Activated T-cell treated with anti-CD3 and anti-CD28 coated beads, Interleukin-2, amount 50 U/mL, for 4 hours (primary cell): ENCODE data around the gene AUTS2. TPM values are rescaled to one million over a fixed set of nuclear protein-coding genes. Genes with fewer than 3 reads are reported as not detected.

Experiments
- ATAC-seq, 2 donors: fragments of 200-7000 bp; cut with Tn5 transposase; one replicate each; pipeline ENCODE4 v1.10.0; 2021
- DNase-seq: peaks from one replicate; pipeline ENCODE4 v3.0.0-alpha.2; 2020
- H3K27me3 Mint-ChIP-seq: one replicate; pipeline ENCODE4 v1.8.0; 2021; ENCODE audit warnings: low read depth, mixed read lengths
- H3K36me3 Mint-ChIP-seq: one replicate; pipeline ENCODE4 v1.8.0; 2022; ENCODE audit warnings: mixed read lengths; ENCODE audit not compliant: insufficient read depth
- H3K4me1 Mint-ChIP-seq: one replicate; pipeline ENCODE4 v1.8.0; 2021; ENCODE audit warnings: low read depth, mixed read lengths
- H3K4me3 Mint-ChIP-seq: one replicate; pipeline ENCODE4 v1.8.0; 2021; ENCODE audit warnings: mild to moderate bottlenecking, moderate library complexity, mixed read lengths
- H3K9me3 Mint-ChIP-seq: one replicate; pipeline ENCODE4 v1.8.0; 2021; ENCODE audit warnings: mixed read lengths
- total RNA-seq, 3 donors: library from RNA; stranded (reverse); gene quantifications; one replicate each; pipeline ENCODE4 v1.2.1, GENCODE V29; 2021

The AUTS2 gene
- total RNA-seq, 3 donors from 2014 or later = 1.4 to 4.4 (median 2.8) TPM

- Mint-ChIP-seq H3K4me3 (no peak overlapping the region), H3K27me3 (no peaks in the 10 kb centered on the region), H3K4me1 (peaks cover 20% of the 10 kb centered on the region), H3K9me3 (no peaks in the 10 kb centered on the region), H3K36me3 (no peaks in the 10 kb centered on the region)
- ATAC-seq (no peak), DNase-seq (no peak)
These were observed 1062.5 kb downstream of the AUTS2 start for GRCh38 chr7:70660819-70661191.

GRCh38 chr7:70663680-70664079, 1065.4 kb downstream of the AUTS2 start:
- Mint-ChIP-seq H3K36me3 (no peaks in the 10 kb centered on the region), H3K4me3 (no peak overlapping the region), H3K9me3 (no peaks in the 10 kb centered on the region), H3K4me1 (peaks cover 18% of the 10 kb centered on the region), H3K27me3 (no peaks in the 10 kb centered on the region)
- DNase-seq (no peak), ATAC-seq (no peak)

GRCh38 chr7:70665997-70666396, 1067.7 kb downstream of the AUTS2 start:
- ATAC-seq (no peak), DNase-seq (no peak)
- Mint-ChIP-seq H3K4me1 (peaks cover 11% of the 10 kb centered on the region), H3K36me3 (no peaks in the 10 kb centered on the region), H3K27me3 (no peaks in the 10 kb centered on the region), H3K4me3 (no peak overlapping the region), H3K9me3 (no peaks in the 10 kb centered on the region)

GRCh38 chr7:70667406-70667805, 1069.1 kb downstream of the AUTS2 start:
- Mint-ChIP-seq H3K27me3 (no peaks in the 10 kb centered on the region), H3K36me3 (no peaks in the 10 kb centered on the region), H3K4me3 (no peak overlapping the region), H3K9me3 (no peaks in the 10 kb centered on the region), H3K4me1 (peaks cover 7% of the 10 kb centered on the region)
- DNase-seq (no peak), ATAC-seq (no peak)

- ATAC-seq = no peak
- Mint-ChIP-seq H3K36me3 (no peaks in the 10 kb centered on the region), H3K4me1 (peaks cover 7% of the 10 kb centered on the region), H3K27me3 (no peaks in the 10 kb centered on the region), H3K4me3 (no peak overlapping the region), H3K9me3 (no peaks in the 10 kb centered on the region)
- DNase-seq = no peak
These were observed 1070.5 kb downstream of the AUTS2 start for GRCh38 chr7:70668606-70669358.

GRCh38 chr7:70669854-70670253, 1071.6 kb downstream of the AUTS2 start:
- DNase-seq (no peak), ATAC-seq (peak; percentile 40 to 84)
- Mint-ChIP-seq H3K4me3 (no peak overlapping the region), H3K36me3 (no peaks in the 10 kb centered on the region), H3K9me3 (no peaks in the 10 kb centered on the region), H3K4me1 (peaks cover 7% of the 10 kb centered on the region), H3K27me3 (no peaks in the 10 kb centered on the region)

- DNase-seq (no peak), ATAC-seq (no peak)
- Mint-ChIP-seq H3K4me3 (no peak overlapping the region), H3K4me1 (peaks cover 7% of the 10 kb centered on the region), H3K9me3 (no peaks in the 10 kb centered on the region), H3K27me3 (no peaks in the 10 kb centered on the region), H3K36me3 (no peaks in the 10 kb centered on the region)
These were observed 1072.0 kb downstream of the AUTS2 start for GRCh38 chr7:70670288-70670687.

GRCh38 chr7:70673778-70674570, 1075.7 kb downstream of the AUTS2 start:
- H3K36me3 Mint-ChIP-seq = no peaks in the 10 kb centered on the region
- H3K9me3 Mint-ChIP-seq = no peaks in the 10 kb centered on the region
- no peak for ATAC-seq
- peaks cover 2% of the 10 kb centered on the region for H3K27me3 Mint-ChIP-seq
- peaks cover 15% of the 10 kb centered on the region for H3K4me1 Mint-ChIP-seq
- no peak overlapping the region for H3K4me3 Mint-ChIP-seq
- DNase-seq = no peak

- peaks cover 19% of the 10 kb centered on the region for H3K4me1 Mint-ChIP-seq
- no peak for ATAC-seq
- no peaks in the 10 kb centered on the region for H3K36me3 Mint-ChIP-seq
- no peaks in the 10 kb centered on the region for H3K9me3 Mint-ChIP-seq
- H3K27me3 Mint-ChIP-seq = peaks cover 2% of the 10 kb centered on the region
- no peak for DNase-seq
- no peak overlapping the region for H3K4me3 Mint-ChIP-seq
These were observed 1076.3 kb downstream of the AUTS2 start for GRCh38 chr7:70674571-70675010.

GRCh38 chr7:70676243-70676642, 1078.0 kb downstream of the AUTS2 start:
- H3K9me3 Mint-ChIP-seq = no peaks in the 10 kb centered on the region
- no peak for ATAC-seq
- no peak overlapping the region for H3K4me3 Mint-ChIP-seq
- H3K27me3 Mint-ChIP-seq = peaks cover 2% of the 10 kb centered on the region
- H3K36me3 Mint-ChIP-seq = no peaks in the 10 kb centered on the region
- peaks cover 20% of the 10 kb centered on the region for H3K4me1 Mint-ChIP-seq
- no peak for DNase-seq

GRCh38 chr7:70678621-70679251, 1080.5 kb downstream of the AUTS2 start:
- Mint-ChIP-seq H3K4me3 (no peak overlapping the region), H3K36me3 (no peaks in the 10 kb centered on the region), H3K9me3 (no peaks in the 10 kb centered on the region), H3K27me3 (peaks cover 2% of the 10 kb centered on the region), H3K4me1 (peaks cover 34% of the 10 kb centered on the region)
- peak; percentile 33 to 36 for ATAC-seq
- DNase-seq = no peak

- H3K36me3 Mint-ChIP-seq = no peaks in the 10 kb centered on the region
- peak; percentile 76 to 84 for ATAC-seq
- H3K27me3 Mint-ChIP-seq = peaks cover 2% of the 10 kb centered on the region
- H3K4me3 Mint-ChIP-seq = peak overlapping the region; percentile 33
- no peaks in the 10 kb centered on the region for H3K9me3 Mint-ChIP-seq
- peaks cover 34% of the 10 kb centered on the region for H3K4me1 Mint-ChIP-seq
- no peak for DNase-seq
These were observed 1081.4 kb downstream of the AUTS2 start for GRCh38 chr7:70679661-70680060.

- Mint-ChIP-seq H3K4me1 (peaks cover 34% of the 10 kb centered on the region), H3K4me3 (no peak overlapping the region), H3K36me3 (no peaks in the 10 kb centered on the region), H3K9me3 (no peaks in the 10 kb centered on the region), H3K27me3 (peaks cover 2% of the 10 kb centered on the region)
- ATAC-seq = no peak
- DNase-seq = no peak
These were observed 1082.0 kb downstream of the AUTS2 start for GRCh38 chr7:70680306-70680705.

GRCh38 chr7:70680743-70681468, 1082.6 kb downstream of the AUTS2 start:
- no peak overlapping the region for H3K4me3 Mint-ChIP-seq
- no peak for DNase-seq
- H3K4me1 Mint-ChIP-seq = peaks cover 34% of the 10 kb centered on the region
- no peaks in the 10 kb centered on the region for H3K36me3 Mint-ChIP-seq
- no peak for ATAC-seq
- no peaks in the 10 kb centered on the region for H3K9me3 Mint-ChIP-seq
- H3K27me3 Mint-ChIP-seq = peaks cover 2% of the 10 kb centered on the region
